Stomach (tissue), 4 donors: ENCODE results near the gene PYDC2.

Source experiments
- CTCF ChIP-seq, 7 experiments: fragments of 450-650 bp in 4 of 7; fragments of 200-600 bp in 3 of 7; sonication (generic) in 3 of 7; IDR thresholded peaks; one replicate each; pipeline ENCODE4 v1.5.1; 2016 to 2019; ENCODE audit warnings: antibody characterized with exemption in 7 of 7, control low read depth in 2 of 7, mild to moderate bottlenecking in 1 of 7
- EP300 ChIP-seq: sonication (generic); formaldehyde crosslinking; IDR thresholded peaks from one replicate; pipeline ENCODE4 v1.6.1; 2017; ENCODE audit warnings: antibody characterized with exemption
- POLR2A ChIP-seq, 4 donors: fragments of 450-650 bp; IDR thresholded peaks; one replicate each; pipeline ENCODE4 v1.6.1; 2016; ENCODE audit warnings: antibody characterized with exemption in 4 of 4, control low read depth in 2 of 4, mild to moderate bottlenecking in 1 of 4, moderate library complexity in 1 of 4

- TF ChIP-seq CTCF (IDR thresholded peaks at IDR 0.05) (no peak), EP300 (no peak), POLR2A (IDR thresholded peaks at IDR 0.05) (no peak)
Observed at GRCh38 chr3:191484461-191484860, 23.5 kb downstream of the PYDC2 start.
